ENCODE data around the gene ZNF365. TPM values are rescaled to one million over a fixed set of nuclear protein-coding genes. Genes with fewer than 3 reads are reported as not detected.
"Not testable (repeated sequence)": the region's sequence is repeated elsewhere in the genome, so short reads cannot be mapped to it uniquely, and the experiment has no call there.

The ZNF365 gene
- total RNA-seq, 2 experiments from 2014 or later, result 0.09 to 0.32 TPM

GRCh38 chr10:62348029-62348428 is 26.1 kb upstream of the ZNF365 start:
- peaks cover 49% of the 10 kb centered on the region for H3K9me3 Mint-ChIP-seq (ENCODE audit: low read depth)
- ATAC-seq (no peak), DNase-seq (no peak)
- ChIA-PET CTCF (no interaction called here), POLR2A (no interaction called here)
- H3K27ac Mint-ChIP-seq, result no peak overlapping the region
- intact Hi-C loops (cut with DNase I, micrococcal nuclease), result no loop called here
- H3K4me1 Mint-ChIP-seq, result peaks cover 13% of the 10 kb centered on the region
- H3K36me3 Mint-ChIP-seq (ENCODE audit: low read depth), result peaks cover 2% of the 10 kb centered on the region
- peaks cover 12% of the 10 kb centered on the region for H3K27me3 Mint-ChIP-seq
- H3K4me3 Mint-ChIP-seq, result no peak overlapping the region

GRCh38 chr10:62352356-62352970 is 21.7 kb upstream of the ZNF365 start:
- ATAC-seq, result peak; percentile 97

GRCh38 chr10:62354916-62355315 is 19.3 kb upstream of the ZNF365 start:
- ChIA-PET CTCF (interaction anchor here (0.7 kb wide), 1 partner anchor 90 kb away, joined by 3 read pairs; no protein-coding TSS in a partner anchor), POLR2A (no interaction called here)
- ATAC-seq (no peak), DNase-seq (no peak)
- H3K27ac Mint-ChIP-seq, result no peak overlapping the region
- peaks cover 29% of the 10 kb centered on the region for H3K4me1 Mint-ChIP-seq
- no peaks in the 10 kb centered on the region for H3K36me3 Mint-ChIP-seq (ENCODE audit: low read depth)
- no peak overlapping the region for H3K4me3 Mint-ChIP-seq
- peaks cover 36% of the 10 kb centered on the region for H3K9me3 Mint-ChIP-seq (ENCODE audit: low read depth)
- intact Hi-C loops (cut with DNase I, micrococcal nuclease), result loop anchor here in 1 of 2 experiments (5.0 kb wide), 2 partner anchors 72 to 413 kb away; no protein-coding TSS in a partner anchor
- H3K27me3 Mint-ChIP-seq, result peaks cover 2% of the 10 kb centered on the region

More at GRCh38 chr10:62352356-62352970, 21.7 kb upstream of the ZNF365 start:
- Mint-ChIP-seq H3K9me3 (ENCODE audit: low read depth) (peaks cover 39% of the 10 kb centered on the region), H3K27me3 (peaks cover 8% of the 10 kb centered on the region), H3K36me3 (ENCODE audit: low read depth) (no peaks in the 10 kb centered on the region), H3K4me1 (peaks cover 21% of the 10 kb centered on the region), H3K4me3 (no peak overlapping the region), H3K27ac (peak overlapping the region; percentile 86)
- POLR2A ChIA-PET, result no interaction called here
- peak; percentile 56 for DNase-seq
- intact Hi-C loops (cut with DNase I, micrococcal nuclease), result loop anchor here in 1 of 2 experiments (2.0 to 5.0 kb wide), 3 partner anchors 75 to 410 kb away; no protein-coding TSS in a partner anchor
- CTCF ChIA-PET, result interaction anchor here (0.6 kb wide), 1 partner anchor 102 kb away, joined by 3 read pairs; no protein-coding TSS in a partner anchor

GRCh38 chr10:62356447-62356846 is 17.7 kb upstream of the ZNF365 start:
- Mint-ChIP-seq H3K4me1 (peaks cover 29% of the 10 kb centered on the region), H3K27ac (no peak overlapping the region), H3K27me3 (no peaks in the 10 kb centered on the region), H3K4me3 (no peak overlapping the region), H3K36me3 (ENCODE audit: low read depth) (no peaks in the 10 kb centered on the region), H3K9me3 (ENCODE audit: low read depth) (peaks cover 24% of the 10 kb centered on the region)
- ATAC-seq (no peak), DNase-seq (no peak)
- intact Hi-C loops (cut with DNase I, micrococcal nuclease), result no loop called here
- ChIA-PET POLR2A (no interaction called here), CTCF (no interaction called here)

- H3K4me3 Mint-ChIP-seq; POLR2A ChIA-PET; H3K27me3 Mint-ChIP-seq; DNase-seq; CTCF ChIA-PET; H3K36me3 Mint-ChIP-seq (ENCODE audit: low read depth); intact Hi-C loops (cut with DNase I, micrococcal nuclease); ATAC-seq: not testable (repeated sequence)
- Mint-ChIP-seq H3K4me1 (peaks cover 14% of the 10 kb centered on the region), H3K27ac (peak overlapping the region; percentile 28), H3K9me3 (ENCODE audit: low read depth) (peaks cover 12% of the 10 kb centered on the region)
Observed at GRCh38 chr10:62358151-62358550, 16.0 kb upstream of the ZNF365 start.

- peak overlapping the region; percentile 69 for H3K4me3 Mint-ChIP-seq
- ATAC-seq (no peak), DNase-seq (no peak)
- intact Hi-C loops (cut with DNase I, micrococcal nuclease), result loop anchor here in 1 of 2 experiments (5.0 kb wide), 1 partner anchor 106 kb away; the partner anchor contains the start of gene RTKN2
- H3K9me3 Mint-ChIP-seq (ENCODE audit: low read depth), result no peaks in the 10 kb centered on the region
- H3K4me1 Mint-ChIP-seq, result peaks cover 7% of the 10 kb centered on the region
- ChIA-PET CTCF (interaction anchor here (0.7 to 0.9 kb wide), 5 partner anchors 12 to 355 kb away, joined by 3 to 5 read pairs (median 3); no protein-coding TSS in a partner anchor), POLR2A (no interaction called here)
- no peak overlapping the region for H3K27ac Mint-ChIP-seq
- no peaks in the 10 kb centered on the region for H3K36me3 Mint-ChIP-seq (ENCODE audit: low read depth)
- peaks cover 29% of the 10 kb centered on the region for H3K27me3 Mint-ChIP-seq
Observed at GRCh38 chr10:62373639-62373994, 552 bp upstream of the ZNF365 start.

GRCh38 chr10:62374862-62375710 is 917 bp downstream of the ZNF365 start:
- CTCF ChIA-PET, result interaction anchor here (0.5 to 0.9 kb wide), 3 partner anchors 63 to 390 kb away, joined by 3 to 4 read pairs (median 3); no protein-coding TSS in a partner anchor
- DNase-seq, result no peak
- Mint-ChIP-seq H3K36me3 (ENCODE audit: low read depth) (no peaks in the 10 kb centered on the region), H3K4me3 (peak overlapping the region; percentile 69), H3K27me3 (peaks cover 29% of the 10 kb centered on the region), H3K27ac (no peak overlapping the region), H3K4me1 (peaks cover 7% of the 10 kb centered on the region), H3K9me3 (ENCODE audit: low read depth) (no peaks in the 10 kb centered on the region)
- ATAC-seq, result no peak
- POLR2A ChIA-PET, result no interaction called here
- intact Hi-C loops (cut with DNase I, micrococcal nuclease), result loop anchor here in 1 of 2 experiments (5.0 kb wide), 1 partner anchor 108 kb away; the partner anchor contains the start of gene RTKN2

GRCh38 chr10:62376071-62377025 is 2.2 kb downstream of the ZNF365 start:
- DNase-seq (no peak), ATAC-seq (no peak)
- Mint-ChIP-seq H3K27me3 (peaks cover 32% of the 10 kb centered on the region), H3K27ac (no peak overlapping the region), H3K4me1 (peaks cover 7% of the 10 kb centered on the region), H3K9me3 (ENCODE audit: low read depth) (no peaks in the 10 kb centered on the region), H3K4me3 (no peak overlapping the region), H3K36me3 (ENCODE audit: low read depth) (no peaks in the 10 kb centered on the region)
- CTCF ChIA-PET, result interaction anchor here (0.6 to 1.0 kb wide), 4 partner anchors 10 to 1275 kb away, joined by 3 read pairs; no protein-coding TSS in a partner anchor
- POLR2A ChIA-PET, result no interaction called here
- intact Hi-C loops (cut with DNase I, micrococcal nuclease), result no loop called here

GRCh38 chr10:62377026-62377415 is 2.9 kb downstream of the ZNF365 start:
- H3K4me1 Mint-ChIP-seq, result peaks cover 7% of the 10 kb centered on the region
- no peak for ATAC-seq
- no peak overlapping the region for H3K27ac Mint-ChIP-seq
- no peak for DNase-seq
- H3K36me3 Mint-ChIP-seq (ENCODE audit: low read depth), result no peaks in the 10 kb centered on the region
- no peak overlapping the region for H3K4me3 Mint-ChIP-seq
- CTCF ChIA-PET, result no interaction called here
- intact Hi-C loops (cut with DNase I, micrococcal nuclease), result no loop called here
- peaks cover 30% of the 10 kb centered on the region for H3K27me3 Mint-ChIP-seq
- POLR2A ChIA-PET, result no interaction called here
- H3K9me3 Mint-ChIP-seq (ENCODE audit: low read depth), result no peaks in the 10 kb centered on the region

GRCh38 chr10:62377966-62378365 is 3.8 kb downstream of the ZNF365 start:
- intact Hi-C loops (cut with DNase I, micrococcal nuclease), result no loop called here

GRCh38 chr10:62378877-62379276 is 4.7 kb downstream of the ZNF365 start:
- ATAC-seq; H3K36me3 Mint-ChIP-seq (ENCODE audit: low read depth); H3K4me3 Mint-ChIP-seq; H3K9me3 Mint-ChIP-seq (ENCODE audit: low read depth); POLR2A ChIA-PET; H3K4me1 Mint-ChIP-seq; CTCF ChIA-PET; H3K27ac Mint-ChIP-seq; intact Hi-C loops (cut with DNase I, micrococcal nuclease); DNase-seq: not testable (repeated sequence)
- peaks cover 22% of the 10 kb centered on the region for H3K27me3 Mint-ChIP-seq

More at GRCh38 chr10:62377966-62378365, 3.8 kb downstream of the ZNF365 start:
- Mint-ChIP-seq H3K4me3 (no peak overlapping the region), H3K4me1 (peaks cover 7% of the 10 kb centered on the region), H3K9me3 (ENCODE audit: low read depth) (no peaks in the 10 kb centered on the region), H3K36me3 (ENCODE audit: low read depth) (no peaks in the 10 kb centered on the region), H3K27ac (no peak overlapping the region), H3K27me3 (peaks cover 27% of the 10 kb centered on the region)
- ATAC-seq, result no peak
- DNase-seq, result no peak
- ChIA-PET POLR2A (no interaction called here), CTCF (no interaction called here)

All from activated CD4-positive, alpha-beta T cell treated with anti-CD3 and anti-CD28 coated beads for 36 hours (primary cell).